OCI-LY3 (cell line): ENCODE measurements around the gene KHDC4.

Experiments used
- H2AFZ ChIP-seq: fragments of 200-600, 300-600 bp; shearing (Covaris generic); 2 replicates; pipeline ENCODE4 v1.6.0; 2014; ENCODE audit warnings: antibody characterized with exemption, low read depth, low read length
- H3K27ac ChIP-seq: fragments of 200-600, 300-600 bp; sonication (generic); 2 replicates; pipeline ENCODE4 v1.5.1; 2014; ENCODE audit warnings: mild to moderate bottlenecking, low read length, moderate library complexity, mixed read lengths
- H3K27me3 ChIP-seq: fragments of 200-600, 300-600 bp; sonication (generic); 2 replicates; pipeline ENCODE4 v1.6.1; 2014; ENCODE audit warnings: low read depth, low read length, mixed read lengths
- H3K36me3 ChIP-seq: fragments of 200-600, 300-600 bp; sonication (generic); replicated peaks from 2 replicates; pipeline ENCODE3; 2014; ENCODE audit warnings: low read depth, low read length, mixed read lengths
- H3K4me1 ChIP-seq: fragments of 300-600, 200-600 bp; sonication (generic); 2 replicates; pipeline ENCODE4 v1.6.1; 2014; ENCODE audit warnings: low read length, mixed read lengths
- H3K4me2 ChIP-seq: fragments of 200-600, 300-600 bp; sonication (generic); 2 replicates; pipeline ENCODE4 v1.6.1; 2014; ENCODE audit warnings: low read length, mixed read lengths
- H3K4me3 ChIP-seq: fragments of 300-600, 200-600 bp; sonication (generic); 2 replicates; pipeline ENCODE4 v1.5.1; 2014; ENCODE audit warnings: antibody characterized with exemption, mild to moderate bottlenecking, low read length, moderate library complexity
- H3K79me2 ChIP-seq: fragments of 300-600, 200-600 bp; shearing (Covaris generic); 2 replicates; pipeline ENCODE4 v1.6.1; 2014; ENCODE audit warnings: mild to moderate bottlenecking, low read length, mixed read lengths
- H3K9ac ChIP-seq: fragments of 300-600, 200-600 bp; shearing (Covaris generic); 2 replicates; pipeline ENCODE4 v1.6.0; 2014; ENCODE audit warnings: mild to moderate bottlenecking, low read length, moderate library complexity
- H3K9me3 ChIP-seq: fragments of 200-600, 300-600 bp; shearing (Covaris generic); 2 replicates; pipeline ENCODE4 v1.6.1; 2014; ENCODE audit warnings: low read length, mixed read lengths; ENCODE audit not compliant: insufficient read depth
- H4K20me1 ChIP-seq: fragments of 200-600, 300-600 bp; sonication (generic); 2 replicates; pipeline ENCODE4 v1.6.1; 2016; ENCODE audit warnings: low read length, mixed read lengths; ENCODE audit not compliant: insufficient read depth
- CTCF ChIP-seq: fragments of 200-600, 300-600 bp; sonication (generic); IDR thresholded peaks from 2 replicates; pipeline ENCODE4 v1.5.1; 2014; ENCODE audit warnings: antibody characterized with exemption, low read length, low read depth
- EZH2phosphoT487 ChIP-seq: fragments of 200-600 bp; shearing (Covaris generic); IDR thresholded peaks from 2 replicates; pipeline ENCODE4 v1.6.1; 2018; ENCODE audit warnings: antibody characterized with exemption, mixed run types, low read depth

Gene KHDC4

GRCh38 chr1:155966135-155966534 lies 31.9 kb upstream of the KHDC4 start:
- H3K4me1 ChIP-seq, result peaks cover 33% of the 10 kb centered on the region
- no peak for TF ChIP-seq EZH2phosphoT487
- TF ChIP-seq CTCF, result peak; percentile 43
- no peak overlapping the region for H3K27ac ChIP-seq
- H4K20me1 ChIP-seq, result peaks cover 65% of the 10 kb centered on the region
- peaks cover 79% of the 10 kb centered on the region for H3K36me3 ChIP-seq
- no peak overlapping the region for H3K9ac ChIP-seq
- no peak overlapping the region for H2AFZ ChIP-seq
- no peak overlapping the region for H3K4me3 ChIP-seq
- H3K9me3 ChIP-seq, result no peaks in the 10 kb centered on the region
- H3K4me2 ChIP-seq, result no peak overlapping the region
- peaks cover 84% of the 10 kb centered on the region for H3K79me2 ChIP-seq
- H3K27me3 ChIP-seq, result no peaks in the 10 kb centered on the region

- Histone ChIP-seq H4K20me1 (peaks cover 60% of the 10 kb centered on the region), H2AFZ (no peak overlapping the region), H3K9me3 (no peaks in the 10 kb centered on the region), H3K36me3 (peaks cover 82% of the 10 kb centered on the region), H3K4me1 (peaks cover 15% of the 10 kb centered on the region), H3K79me2 (peaks cover 78% of the 10 kb centered on the region), H3K27ac (no peak overlapping the region), H3K27me3 (no peaks in the 10 kb centered on the region), H3K4me3 (no peak overlapping the region), H3K4me2 (no peak overlapping the region), H3K9ac (no peak overlapping the region)
- TF ChIP-seq EZH2phosphoT487, result no peak
- no peak for TF ChIP-seq CTCF
Observed at GRCh38 chr1:155964193-155964592, 30.0 kb upstream of the KHDC4 start.

- Histone ChIP-seq H3K4me2 (no peak overlapping the region), H3K4me3 (no peak overlapping the region), H3K4me1 (peaks cover 3% of the 10 kb centered on the region; the same call in 1 of the 2 replicates), H3K9ac (no peak overlapping the region), H4K20me1 (peaks cover 45% of the 10 kb centered on the region), H3K36me3 (peaks cover 78% of the 10 kb centered on the region), H3K79me2 (peaks cover 63% of the 10 kb centered on the region), H3K9me3 (no peaks in the 10 kb centered on the region), H3K27me3 (no peaks in the 10 kb centered on the region), H3K27ac (no peak overlapping the region), H2AFZ (no peak overlapping the region)
- no peak for TF ChIP-seq CTCF
- TF ChIP-seq EZH2phosphoT487, result no peak
Observed at GRCh38 chr1:155962599-155963211, 28.5 kb upstream of the KHDC4 start.

- Histone ChIP-seq H3K9ac (no peak overlapping the region), H2AFZ (no peak overlapping the region)
Observed at GRCh38 chr1:155961937-155962336, 27.7 kb upstream of the KHDC4 start.

More at GRCh38 chr1:155961937-155962336, 27.7 kb upstream of the KHDC4 start:
- H3K79me2 ChIP-seq, result peaks cover 55% of the 10 kb centered on the region
- H3K4me3 ChIP-seq, result no peak overlapping the region
- no peaks in the 10 kb centered on the region for H3K9me3 ChIP-seq
- H3K27ac ChIP-seq, result no peak overlapping the region
- TF ChIP-seq EZH2phosphoT487 (no peak), CTCF (no peak)
- no peaks in the 10 kb centered on the region for H3K27me3 ChIP-seq
- peaks cover 37% of the 10 kb centered on the region for H4K20me1 ChIP-seq
- peaks cover 3% of the 10 kb centered on the region; the same call in 1 of the 2 replicates for H3K4me1 ChIP-seq
- H3K36me3 ChIP-seq, result peaks cover 78% of the 10 kb centered on the region
- no peak overlapping the region for H3K4me2 ChIP-seq
